ENCODE results near the gene TUBB2A.

- TF ChIP-seq CTCF (IDR thresholded peaks at IDR 0.05 in 8 of 11, conservative IDR thresholded peaks at IDR 0.05 in 3 of 11) (no peak), POLR2AphosphoS5 (IDR thresholded peaks at IDR 0.05) (no peak)
Measured at GRCh38 chr6:3195420-3195694, 38.0 kb upstream of the TUBB2A start.
